Measurements from ENCODE around the gene DMWD.
"Not testable (repeated sequence)": the region's sequence is repeated elsewhere in the genome, so short reads cannot be mapped to it uniquely, and the experiment has no call there.

Gene DMWD

GRCh38 chr19:45815481-45816216 lies 23.0 kb upstream of the DMWD start:
- DNase-seq, result no peak

- DNase-seq, result no peak
Observed at GRCh38 chr19:45814851-45815480, 22.3 kb upstream of the DMWD start, which contains the start of gene RSPH6A. Gene RSPH6A, minus strand, starts transcription at chr19:45815308. Its CDS starts 132 bp downstream, at chr19:45815176.

GRCh38 chr19:45814166-45814780 lies 21.6 kb upstream of the DMWD start:
- DNase-seq, result no peak

- no peak for DNase-seq
Observed at GRCh38 chr19:45812297-45812696, 19.7 kb upstream of the DMWD start.

GRCh38 chr19:45809643-45810159 lies 17.1 kb upstream of the DMWD start:
- DNase-seq, result peak; percentile 77

GRCh38 chr19:45805719-45806118 lies 13.1 kb upstream of the DMWD start:
- DNase-seq, result no peak

- no peak for DNase-seq
Observed at GRCh38 chr19:45804959-45805230, 12.2 kb upstream of the DMWD start.

- no peak for DNase-seq
Observed at GRCh38 chr19:45804140-45804958, 11.7 kb upstream of the DMWD start.

GRCh38 chr19:45801603-45802175 lies 9.0 kb upstream of the DMWD start:
- no peak for DNase-seq

- peak; percentile 19 for DNase-seq
Observed at GRCh38 chr19:45800070-45800553, 7.5 kb upstream of the DMWD start.

GRCh38 chr19:45799541-45799940 lies 6.9 kb upstream of the DMWD start:
- DNase-seq, result not testable (repeated sequence)

- peak; percentile 64 for DNase-seq
Observed at GRCh38 chr19:45798995-45799517, 6.4 kb upstream of the DMWD start.

- no peak for DNase-seq
Observed at GRCh38 chr19:45794627-45795026, 2.0 kb upstream of the DMWD start.

- no peak for DNase-seq
Observed at GRCh38 chr19:45793876-45794275, 1.2 kb upstream of the DMWD start.

GRCh38 chr19:45793178-45793564 lies 526 bp upstream of the DMWD start:
- DNase-seq, result no peak

GRCh38 chr19:45791744-45792469 lies 738 bp downstream of the DMWD start:
- no peak for DNase-seq

- no peak for DNase-seq
Observed at GRCh38 chr19:45790942-45791341, 1.7 kb downstream of the DMWD start.

GRCh38 chr19:45789035-45789786 lies 3.4 kb downstream of the DMWD start:
- DNase-seq, result no peak

GRCh38 chr19:45786533-45786894 lies 6.1 kb downstream of the DMWD start:
- no peak for DNase-seq

GRCh38 chr19:45785781-45786532 lies 6.7 kb downstream of the DMWD start:
- no peak for DNase-seq
